ENCODE data around the gene KIF12. TPM values are rescaled to one million over a fixed set of nuclear protein-coding genes. Genes with fewer than 3 reads are reported as not detected.

KIF12 gene
- total RNA-seq, 1 donor from 2014 or later: 4.8 TPM

GRCh38 chr9:114105236-114105635 lies 6.1 kb upstream of the KIF12 start:
- Histone ChIP-seq H3K4me1 (no peaks in the 10 kb centered on the region), H3K4me3 (no peak overlapping the region), H3K27ac (no peak overlapping the region), H3K27me3 (ENCODE audit: low read depth) (no peaks in the 10 kb centered on the region), H3K9me3 (no peaks in the 10 kb centered on the region), H3K36me3 (no peaks in the 10 kb centered on the region)
- ATAC-seq: no peak
- DNase-seq: no peak
- no peak for TF ChIP-seq CTCF (IDR thresholded peaks at IDR 0.05)
- intact Hi-C loops (cut with DNase I): loop anchor here (10.0 kb wide), 1 partner anchor 190 kb away; no protein-coding TSS in a partner anchor

GRCh38 chr9:114102484-114102883 lies 3.4 kb upstream of the KIF12 start:
- no peak for ATAC-seq
- DNase-seq: no peak
- intact Hi-C loops (cut with DNase I): loop anchor here (10.0 kb wide), 1 partner anchor 192 kb away; no protein-coding TSS in a partner anchor
- no peak for TF ChIP-seq CTCF (IDR thresholded peaks at IDR 0.05)
- Histone ChIP-seq H3K27me3 (ENCODE audit: low read depth) (peaks cover 16% of the 10 kb centered on the region), H3K27ac (no peak overlapping the region), H3K36me3 (no peaks in the 10 kb centered on the region), H3K4me3 (no peak overlapping the region), H3K4me1 (peaks cover 13% of the 10 kb centered on the region), H3K9me3 (no peaks in the 10 kb centered on the region)

- no peaks in the 10 kb centered on the region for H3K36me3 ChIP-seq
- TF ChIP-seq CTCF (IDR thresholded peaks at IDR 0.05): no peak
- intact Hi-C loops (cut with DNase I): loop anchor here (10.0 kb wide), 1 partner anchor 194 kb away; no protein-coding TSS in a partner anchor
- no peak for ATAC-seq
- H3K4me1 ChIP-seq: peaks cover 14% of the 10 kb centered on the region
- no peak overlapping the region for H3K4me3 ChIP-seq
- no peak for DNase-seq
- H3K27ac ChIP-seq: no peak overlapping the region
- peaks cover 22% of the 10 kb centered on the region for H3K27me3 ChIP-seq (ENCODE audit: low read depth)
- H3K9me3 ChIP-seq: no peaks in the 10 kb centered on the region
These were observed 1.4 kb upstream of the KIF12 start for GRCh38 chr9:114100536-114100935.

GRCh38 chr9:114099669-114100270 lies 678 bp upstream of the KIF12 start:
- H3K4me1 ChIP-seq: peaks cover 14% of the 10 kb centered on the region
- no peak overlapping the region for H3K27ac ChIP-seq
- no peak for TF ChIP-seq CTCF (IDR thresholded peaks at IDR 0.05)
- no peaks in the 10 kb centered on the region for H3K9me3 ChIP-seq
- DNase-seq (no peak), ATAC-seq (no peak)
- peaks cover 22% of the 10 kb centered on the region for H3K27me3 ChIP-seq (ENCODE audit: low read depth)
- no peaks in the 10 kb centered on the region for H3K36me3 ChIP-seq
- H3K4me3 ChIP-seq: no peak overlapping the region
- intact Hi-C loops (cut with DNase I): loop anchor here (10.0 kb wide), 1 partner anchor 195 kb away; no protein-coding TSS in a partner anchor

- ATAC-seq: peak; percentile 93 to 95
These were observed 814 bp downstream of the KIF12 start for GRCh38 chr9:114098021-114098935.

More at GRCh38 chr9:114098021-114098935, 814 bp downstream of the KIF12 start:
- TF ChIP-seq CTCF (IDR thresholded peaks at IDR 0.05): no peak
- Histone ChIP-seq H3K27ac (no peak overlapping the region), H3K4me3 (peak overlapping the region; percentile 58), H3K27me3 (ENCODE audit: low read depth) (peaks cover 22% of the 10 kb centered on the region), H3K4me1 (peaks cover 14% of the 10 kb centered on the region), H3K9me3 (no peaks in the 10 kb centered on the region), H3K36me3 (no peaks in the 10 kb centered on the region)
- intact Hi-C loops (cut with DNase I): no loop called here
- peak; percentile 68 for DNase-seq

All from lower lobe of right lung (tissue), 2 donors.